ENCODE data around the gene RASSF3.

DNA sequence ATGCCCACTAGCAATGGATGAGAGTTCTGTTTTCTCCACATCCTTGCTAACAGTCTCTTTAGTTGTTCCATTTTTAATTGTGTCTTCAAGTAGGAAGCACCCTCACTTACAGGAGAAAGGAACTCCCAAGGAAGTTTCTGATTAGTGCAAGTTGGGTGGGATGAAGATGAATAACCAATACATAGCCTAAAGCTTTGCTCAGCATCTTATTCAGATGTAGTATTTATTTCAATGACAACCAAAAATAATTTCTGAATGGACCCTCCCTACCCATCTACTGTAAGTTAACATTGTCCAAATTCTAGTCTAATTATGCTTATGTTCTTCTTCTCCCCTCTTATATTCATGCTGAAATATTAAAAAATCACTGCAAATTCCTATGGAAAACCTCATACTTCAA is 36.0 kb downstream of the RASSF3 start:
- TF ChIP-seq POLR2A (IDR thresholded peaks at IDR 0.05) (no peak), CTCF (IDR thresholded peaks at IDR 0.05) (no peak)
